DLD1 (cell line): ENCODE data around the gene SCFD2.

Experiments used
- in situ Hi-C: cut with HindIII; loops from 2 replicates; pipeline ENCODE4 v1.10.0; 2017; ENCODE audit warnings: low sequenced_read_pairs

Gene SCFD2

DNA sequence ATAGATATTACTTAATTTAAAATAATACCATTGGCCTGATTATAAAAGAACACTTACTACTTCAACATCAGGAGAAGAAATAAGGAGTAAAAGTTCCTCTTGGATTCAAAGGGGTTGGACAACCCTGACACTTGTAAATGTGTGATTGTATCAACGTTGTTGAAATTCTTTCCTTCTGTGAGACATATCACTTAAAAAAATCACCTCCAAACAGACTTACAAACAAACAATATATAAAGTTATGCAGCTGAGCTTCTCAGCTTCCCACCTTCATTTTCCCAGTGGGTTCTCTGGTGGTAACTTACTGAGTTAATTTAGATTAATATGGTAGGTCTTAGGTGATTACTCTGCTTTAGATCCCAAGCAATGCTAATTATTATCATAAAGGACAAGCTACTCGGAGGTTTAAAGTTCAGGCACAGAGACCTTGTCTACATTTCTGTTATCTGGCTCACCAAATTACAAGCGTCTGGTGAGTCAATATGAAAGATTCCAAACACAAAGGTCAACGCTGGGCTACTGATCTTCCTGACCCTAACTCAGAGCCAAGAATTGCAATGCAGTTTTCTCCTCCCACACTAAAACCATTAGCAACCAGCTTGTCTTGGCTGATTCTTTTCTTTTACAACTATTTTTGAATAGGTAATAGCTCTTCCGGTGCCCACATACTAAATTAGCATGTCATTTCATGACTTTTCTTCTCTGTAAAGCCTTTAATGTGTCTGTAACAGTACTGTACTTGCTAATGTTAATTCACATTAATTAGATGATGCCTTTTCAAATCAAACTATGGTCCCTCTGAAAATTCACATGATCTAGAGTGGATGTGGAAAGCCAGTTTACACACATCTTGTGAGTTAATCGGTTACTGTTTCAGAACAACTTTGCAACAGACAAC, 346.1 kb downstream of the SCFD2 start:
- in situ Hi-C loops = no loop called here

GRCh38 chr4:53018471-53018870, 347.4 kb downstream of the SCFD2 start:
- in situ Hi-C loops = no loop called here

DNA sequence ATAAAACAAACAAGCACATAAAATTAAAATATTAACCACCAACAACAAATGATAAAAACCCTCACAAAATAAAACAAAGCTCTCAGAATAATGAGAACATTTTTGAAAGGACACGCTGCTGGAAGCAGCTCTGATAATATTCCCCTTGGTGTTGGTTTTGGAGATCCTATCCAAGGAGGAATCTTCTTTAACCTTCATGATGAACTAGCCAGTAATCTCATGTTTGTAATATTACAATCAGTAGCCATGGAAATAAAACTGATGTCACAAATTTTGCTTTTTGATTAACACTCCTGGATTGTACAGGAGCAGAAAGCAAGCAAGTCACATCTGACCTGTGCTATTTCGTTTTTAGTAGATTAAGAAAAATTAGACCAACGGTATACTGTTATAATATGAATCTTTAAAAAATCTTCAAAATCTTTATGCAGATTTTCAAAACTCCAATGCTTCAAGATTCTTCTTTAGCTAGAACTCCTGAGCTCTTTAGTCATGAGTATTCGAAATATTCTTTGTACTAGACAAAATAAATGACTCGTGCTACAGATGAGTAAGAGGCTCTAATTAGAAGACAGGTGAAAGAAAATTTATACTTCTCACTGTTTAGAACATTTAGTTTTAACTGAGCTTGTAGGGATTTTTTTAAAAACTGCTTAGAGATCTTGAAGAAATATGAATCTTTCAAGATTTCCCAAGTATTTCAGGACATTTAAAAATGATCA, 349.6 kb downstream of the SCFD2 start:
- in situ Hi-C loops = no loop called here

GRCh38 chr4:53015681-53016080, 350.2 kb downstream of the SCFD2 start:
- in situ Hi-C loops = no loop called here

DNA sequence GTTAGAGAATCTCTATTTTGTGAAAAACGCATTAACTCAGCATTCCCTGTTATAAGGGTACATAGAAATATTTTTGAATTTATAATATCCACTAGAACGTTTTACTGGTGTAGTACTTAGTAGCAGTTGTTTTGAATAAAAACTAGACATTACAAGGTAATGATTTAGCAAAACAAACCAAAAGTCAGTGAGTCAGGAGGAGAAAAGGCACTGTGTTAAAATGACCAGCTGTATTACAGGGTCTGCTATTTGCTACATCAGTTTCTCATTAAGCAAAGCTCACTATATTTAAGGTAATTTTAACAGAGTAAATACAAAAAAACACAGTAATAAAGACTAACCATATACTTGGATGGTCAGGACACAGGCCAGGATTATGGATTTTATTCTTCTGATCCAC, 351.0 kb downstream of the SCFD2 start:
- in situ Hi-C loops = no loop called here

GRCh38 chr4:53013873-53014775, 351.7 kb downstream of the SCFD2 start:
- in situ Hi-C loops = no loop called here

GRCh38 chr4:53012738-53013137, 353.1 kb downstream of the SCFD2 start:
- in situ Hi-C loops = no loop called here

DNA sequence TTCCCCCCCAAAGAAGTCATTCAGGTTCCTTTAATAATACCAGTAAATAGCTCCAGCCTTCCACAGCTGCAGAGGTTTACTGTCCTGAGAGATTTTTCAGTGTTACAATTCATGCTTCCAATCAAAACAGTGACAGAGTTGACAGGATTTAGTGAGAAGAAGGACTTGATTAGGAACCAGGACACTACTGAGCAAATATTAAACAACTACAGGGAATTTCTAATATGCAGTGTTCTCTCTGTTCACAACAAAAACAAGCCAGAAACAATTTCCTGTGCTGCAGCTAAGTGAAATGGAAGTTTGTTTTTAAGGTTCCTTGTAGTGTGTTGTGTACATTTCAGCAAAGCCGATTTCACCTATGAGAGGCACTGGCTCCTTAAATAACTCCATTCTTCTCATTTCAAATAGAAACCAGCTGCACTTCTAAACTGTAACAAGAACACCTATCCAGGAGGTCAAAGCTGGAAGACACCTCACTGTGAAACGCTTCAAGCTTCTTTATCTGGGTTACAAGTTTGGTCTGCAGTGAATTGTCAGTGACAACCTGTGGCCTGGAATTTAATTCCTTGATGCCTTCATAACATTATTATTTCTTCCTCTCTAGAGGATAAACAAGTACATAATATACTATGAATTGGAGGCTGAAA, 354.5 kb downstream of the SCFD2 start:
- in situ Hi-C loops = no loop called here

DNA sequence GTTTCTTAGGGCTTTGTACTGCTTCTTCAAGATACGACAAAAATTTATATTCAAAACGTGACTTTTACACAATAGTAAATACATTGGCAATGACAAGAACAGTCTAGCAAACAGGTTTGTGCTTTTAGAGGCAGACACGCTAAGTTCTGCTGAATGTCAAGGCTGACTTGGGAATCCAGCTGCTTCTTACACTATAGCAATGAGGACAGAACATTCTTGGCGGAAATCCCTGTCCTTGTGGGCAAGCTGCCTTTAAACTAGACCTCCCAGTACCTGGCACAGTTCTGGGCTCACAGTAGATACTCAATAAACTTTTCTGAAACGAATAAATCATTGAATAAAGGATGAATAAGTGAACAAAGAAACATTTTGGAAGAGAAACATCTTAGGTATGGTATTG, 355.5 kb downstream of the SCFD2 start:
- in situ Hi-C loops = no loop called here

GRCh38 chr4:53009824-53010223, 356.0 kb downstream of the SCFD2 start:
- in situ Hi-C loops = no loop called here

DNA sequence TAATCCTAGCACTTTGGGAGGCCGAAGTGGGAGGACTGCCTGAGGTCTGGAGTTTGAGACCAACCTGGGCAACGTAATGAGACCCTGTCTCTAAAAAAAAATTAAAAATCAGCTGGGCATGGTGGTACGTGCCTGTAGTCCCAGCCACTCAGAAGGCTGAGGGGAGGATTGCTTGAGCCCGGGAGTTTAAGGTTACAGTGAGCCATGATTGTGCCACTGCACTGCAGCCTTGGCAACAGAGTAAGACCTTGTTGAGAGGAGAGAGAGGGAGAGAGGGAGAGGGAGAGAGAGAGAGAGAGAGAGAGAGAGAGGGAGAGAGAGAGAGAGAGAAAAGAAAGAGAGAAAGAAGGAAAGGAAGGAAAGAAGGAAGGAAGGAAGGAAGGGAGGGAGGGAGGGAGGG, 358.8 kb downstream of the SCFD2 start:
- in situ Hi-C loops = no loop called here

DNA sequence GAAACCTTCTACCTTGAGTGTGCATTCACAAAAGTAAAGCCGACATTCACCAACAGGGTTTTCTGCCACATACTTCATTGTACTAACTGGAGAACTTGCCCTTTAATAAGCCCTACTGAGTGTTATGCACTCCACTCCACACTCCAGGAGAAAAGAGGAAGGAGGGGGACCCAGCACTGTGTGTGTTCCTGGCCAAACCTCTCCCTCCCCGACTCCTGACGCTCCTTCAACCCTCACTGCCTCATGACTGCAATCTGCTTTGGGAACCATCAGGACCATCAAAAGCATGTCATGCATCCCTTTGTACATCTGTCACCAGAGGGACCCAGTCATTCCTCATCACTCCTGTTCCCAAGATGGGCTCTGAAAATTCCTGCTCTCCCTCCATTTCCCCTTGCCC, 360.1 kb downstream of the SCFD2 start:
- in situ Hi-C loops = no loop called here

DNA sequence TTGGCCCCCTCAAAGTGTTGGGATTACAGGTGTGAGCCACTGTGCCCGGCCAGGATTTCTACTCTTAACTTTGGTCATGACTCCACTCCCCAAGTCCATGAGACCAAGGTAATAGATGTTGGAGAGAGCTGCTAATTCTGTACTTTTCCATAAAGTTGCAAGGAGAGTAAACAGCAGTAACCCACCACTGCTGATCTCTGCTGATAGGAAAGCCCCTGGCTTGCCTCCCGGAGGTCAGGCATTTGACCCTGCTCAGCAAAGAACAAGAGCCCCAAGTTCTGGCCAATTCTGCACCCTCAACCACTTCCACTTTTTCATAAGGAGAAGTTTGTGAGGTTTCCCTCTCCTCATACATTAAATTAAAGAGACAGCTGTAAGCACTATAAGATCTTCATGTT, 360.7 kb downstream of the SCFD2 start:
- in situ Hi-C loops = no loop called here

GRCh38 chr4:53004497-53005148, 361.2 kb downstream of the SCFD2 start:
- in situ Hi-C loops = no loop called here

DNA sequence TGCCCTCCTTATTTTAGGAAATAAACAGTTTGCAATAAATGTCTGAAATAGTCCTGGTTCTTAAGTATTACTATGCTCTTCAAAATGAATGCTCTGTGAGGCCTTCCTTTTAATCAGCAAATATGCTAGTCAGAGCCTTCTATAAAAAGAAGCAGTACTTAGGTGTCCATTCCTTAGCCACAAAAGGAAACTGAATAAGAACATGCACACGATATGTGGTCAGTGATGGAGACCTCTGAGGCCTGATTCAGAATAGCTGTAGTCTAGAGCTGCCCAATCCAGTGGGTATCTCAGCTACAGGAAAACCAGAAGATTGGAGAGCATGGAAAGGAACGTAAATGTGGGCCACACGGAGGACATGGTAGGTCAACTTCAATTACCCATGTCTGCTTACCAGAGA, 361.9 kb downstream of the SCFD2 start:
- in situ Hi-C loops = no loop called here

GRCh38 chr4:53000560-53000959, 365.3 kb downstream of the SCFD2 start:
- in situ Hi-C loops = no loop called here

DNA sequence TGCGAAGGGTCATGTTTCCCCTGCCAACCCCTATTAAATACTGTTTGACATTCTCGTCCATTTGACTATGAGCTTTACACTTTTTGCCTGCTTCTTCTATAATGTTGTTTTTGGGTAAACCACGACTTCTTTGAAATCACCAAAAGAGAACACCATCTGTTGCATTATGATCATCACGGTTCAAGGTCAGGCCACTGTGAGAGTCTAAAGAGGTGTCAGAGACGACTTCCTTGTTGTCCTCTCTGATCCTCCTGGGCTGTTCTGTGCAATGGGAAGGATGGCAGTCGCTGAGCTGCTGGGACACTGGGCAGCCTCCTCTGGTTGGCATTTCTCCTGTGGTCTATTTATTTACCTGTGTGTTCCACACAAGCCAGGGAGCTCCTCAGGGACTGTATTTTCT, 366.2 kb downstream of the SCFD2 start:
- in situ Hi-C loops = no loop called here

DNA sequence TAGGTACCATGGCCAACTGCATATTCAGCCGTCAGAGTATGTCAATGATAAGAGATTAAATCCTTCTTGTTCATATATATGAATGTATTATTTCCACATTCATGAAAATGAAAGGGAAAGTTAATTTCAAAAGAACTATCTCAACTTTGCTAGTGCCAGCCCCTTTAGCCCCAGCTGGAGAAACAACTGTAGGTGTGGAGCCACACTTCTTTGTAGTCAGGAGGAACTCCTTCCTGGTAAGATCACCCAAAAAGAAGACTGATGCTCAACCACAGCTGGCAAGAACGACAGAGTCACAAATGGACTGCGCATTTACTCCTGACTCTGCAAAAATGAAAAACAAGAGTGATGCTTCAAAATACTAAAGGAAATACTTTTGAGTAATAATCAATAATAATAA, 367.4 kb downstream of the SCFD2 start:
- in situ Hi-C loops = no loop called here

DNA sequence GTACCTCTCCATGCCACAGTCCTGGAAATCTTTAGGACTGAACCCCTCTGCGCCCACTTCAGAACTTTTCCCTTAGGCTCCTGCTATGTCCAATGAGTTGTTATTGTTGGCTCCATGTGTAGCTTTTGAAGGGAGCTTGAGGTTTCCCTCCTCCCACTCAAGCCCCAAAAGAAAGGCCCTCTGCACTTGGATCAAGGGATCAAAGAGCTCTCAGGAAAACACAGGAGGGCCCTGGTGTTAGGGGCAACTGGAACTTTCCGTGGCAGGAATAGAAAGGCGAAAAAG, 368.8 kb downstream of the SCFD2 start:
- in situ Hi-C loops = no loop called here
